ENCODE results near the gene STARD5. TPM values are rescaled to one million over a fixed set of nuclear protein-coding genes. Genes with fewer than 3 reads are reported as not detected.

STARD5 gene
- total RNA-seq, 1 donor from 2014 or later, result 4.0 TPM

DNA sequence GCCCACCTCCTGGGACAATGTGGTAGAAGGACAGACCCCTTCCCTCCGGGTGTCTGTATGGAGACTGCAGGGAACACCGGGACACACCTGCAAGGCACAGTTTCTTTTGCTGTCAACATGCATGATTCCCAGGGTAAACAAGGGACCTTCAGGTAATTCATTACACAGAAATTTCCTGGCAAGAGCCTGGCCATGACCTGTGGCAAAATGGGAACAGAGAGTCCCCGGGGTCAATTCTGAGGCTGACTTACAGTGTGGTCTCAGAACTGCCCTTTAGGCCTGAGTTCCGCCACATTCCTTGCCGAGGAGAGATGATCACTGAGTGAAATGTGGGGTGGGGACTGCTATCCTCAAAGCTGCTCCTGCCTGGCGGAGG, 6.3 kb downstream of the STARD5 start:
- Mint-ChIP-seq H3K27ac (no peak overlapping the region), H3K9me3 (ENCODE audit: low read depth) (no peaks in the 10 kb centered on the region), H3K4me3 (ENCODE audit: low read depth) (no peak overlapping the region), H3K4me1 (ENCODE audit: low read depth) (no peaks in the 10 kb centered on the region), H3K36me3 (ENCODE audit: insufficient read depth) (no peaks in the 10 kb centered on the region), H3K27me3 (no peaks in the 10 kb centered on the region)
- no peak for TF ChIP-seq CTCF (IDR thresholded peaks at IDR 0.05; ENCODE audit: unreplicated experiment)
- no peak for DNase-seq (ENCODE audit: low spot score, unreplicated experiment)

- no peak for DNase-seq (ENCODE audit: low spot score, unreplicated experiment)
- Mint-ChIP-seq H3K9me3 (ENCODE audit: low read depth) (no peaks in the 10 kb centered on the region), H3K36me3 (ENCODE audit: insufficient read depth) (no peaks in the 10 kb centered on the region), H3K4me1 (ENCODE audit: low read depth) (no peaks in the 10 kb centered on the region), H3K4me3 (ENCODE audit: low read depth) (no peak overlapping the region), H3K27me3 (no peaks in the 10 kb centered on the region), H3K27ac (no peak overlapping the region)
- no peak for TF ChIP-seq CTCF (IDR thresholded peaks at IDR 0.05; ENCODE audit: unreplicated experiment)
Observed at GRCh38 chr15:81316267-81316666, 7.7 kb downstream of the STARD5 start.

- Mint-ChIP-seq H3K27ac (no peak overlapping the region), H3K36me3 (ENCODE audit: insufficient read depth) (no peaks in the 10 kb centered on the region), H3K9me3 (ENCODE audit: low read depth) (no peaks in the 10 kb centered on the region), H3K4me1 (ENCODE audit: low read depth) (no peaks in the 10 kb centered on the region), H3K4me3 (ENCODE audit: low read depth) (no peak overlapping the region), H3K27me3 (no peaks in the 10 kb centered on the region)
- DNase-seq (ENCODE audit: low spot score, unreplicated experiment), result no peak
- TF ChIP-seq CTCF (IDR thresholded peaks at IDR 0.05; ENCODE audit: unreplicated experiment), result no peak
Observed at GRCh38 chr15:81315452-81316175, 8.3 kb downstream of the STARD5 start.

GRCh38 chr15:81314378-81314777, 9.6 kb downstream of the STARD5 start:
- Mint-ChIP-seq H3K4me3 (ENCODE audit: low read depth) (no peak overlapping the region), H3K27ac (no peak overlapping the region), H3K4me1 (ENCODE audit: low read depth) (no peaks in the 10 kb centered on the region), H3K9me3 (ENCODE audit: low read depth) (no peaks in the 10 kb centered on the region), H3K36me3 (ENCODE audit: insufficient read depth) (no peaks in the 10 kb centered on the region), H3K27me3 (no peaks in the 10 kb centered on the region)
- no peak for TF ChIP-seq CTCF (IDR thresholded peaks at IDR 0.05; ENCODE audit: unreplicated experiment)
- no peak for DNase-seq (ENCODE audit: low spot score, unreplicated experiment)

- DNase-seq (ENCODE audit: low spot score, unreplicated experiment), result no peak
- H3K9me3 Mint-ChIP-seq (ENCODE audit: low read depth), result no peaks in the 10 kb centered on the region
- TF ChIP-seq CTCF (IDR thresholded peaks at IDR 0.05; ENCODE audit: unreplicated experiment), result no peak
- H3K4me3 Mint-ChIP-seq (ENCODE audit: low read depth), result no peak overlapping the region
- H3K27me3 Mint-ChIP-seq, result no peaks in the 10 kb centered on the region
- H3K27ac Mint-ChIP-seq, result no peak overlapping the region
- no peaks in the 10 kb centered on the region for H3K4me1 Mint-ChIP-seq (ENCODE audit: low read depth)
- H3K36me3 Mint-ChIP-seq (ENCODE audit: insufficient read depth), result no peaks in the 10 kb centered on the region
Observed at GRCh38 chr15:81313686-81314085, 10.3 kb downstream of the STARD5 start.

Measured in progenitor cell of endocrine pancreas (in vitro differentiated cells).